Gastroesophageal sphincter (tissue), 4 donors: ENCODE data around the gene RTF2. TPM values are rescaled to one million over a fixed set of nuclear protein-coding genes. Genes with fewer than 3 reads are reported as not detected.

ENCODE experiments used
- ATAC-seq: fragments of 150-250 bp; one replicate; pipeline ENCODE4 v1.9.1; 2016; ENCODE audit warnings: mild to moderate bottlenecking, moderate library complexity
- H3K27ac ChIP-seq, 4 donors: fragments of 200-600 bp; sonication (generic) in 3 of 4; 1 replicate in 3 of 4; 2 replicates in 1 of 4; pipeline ENCODE4 v1.5.1; 2016 to 2019
- H3K27me3 ChIP-seq: fragments of 200-600 bp; sonication (generic); one replicate; pipeline ENCODE4 v1.5.1; 2019
- H3K36me3 ChIP-seq, 2 donors: fragments of 200-600 bp; sonication (generic); one replicate each; pipeline ENCODE4 v1.5.1; 2019; ENCODE audit warnings: control low read depth in 1 of 2
- H3K4me1 ChIP-seq, 3 donors: fragments of 200-600 bp; sonication (generic); 1 replicate in 2 of 3; 2 replicates in 1 of 3; pipeline ENCODE4 v1.5.1; 2016 to 2019; ENCODE audit warnings: control low read depth in 2 of 3
- H3K4me3 ChIP-seq, 2 donors: fragments of 200-600 bp; sonication (generic); one replicate each; pipeline ENCODE4 v1.5.1; 2019; ENCODE audit warnings: mild to moderate bottlenecking in 1 of 2, moderate library complexity in 1 of 2
- H3K9me3 ChIP-seq, 3 donors: fragments of 200-600 bp; sonication (generic); one replicate each; pipeline ENCODE4 v1.5.1; 2017 to 2019; ENCODE audit warnings: control low read depth in 2 of 3
- EP300 ChIP-seq: sonication (generic); formaldehyde crosslinking; IDR thresholded peaks from one replicate; pipeline ENCODE4 v1.6.1; 2017; ENCODE audit warnings: antibody characterized with exemption, mild to moderate bottlenecking
- POLR2A ChIP-seq, 2 donors: fragments of 450-650 bp; IDR thresholded peaks; one replicate each; pipeline ENCODE4 v1.6.1; 2017; ENCODE audit warnings: antibody characterized with exemption in 2 of 2, mild to moderate bottlenecking in 2 of 2, moderate library complexity in 1 of 2
- POLR2AphosphoS5 ChIP-seq: sonication (generic); formaldehyde crosslinking; IDR thresholded peaks from one replicate; pipeline ENCODE4 v1.6.1; 2017; ENCODE audit warnings: antibody characterized with exemption
- WGBS, 2 donors: methylation state at CpG; one replicate each; pipeline ENCODE4 v1.1.5; 2018; ENCODE audit warnings: low coverage in 1 of 2; 5-methylcytosine and 5-hydroxymethylcytosine counted together
- total RNA-seq, 4 donors: library from RNA; depleted of rRNA; stranded (reverse); fragments of >200 nt; gene quantifications; one replicate each; pipeline ENCODE4 v1.1.0, GENCODE V29; 2016
- TF ChIP-seq, protein P1 (sequence below), 4 experiments: fragments of 200-600 bp in 2 of 4; fragments of 450-650 bp in 2 of 4; sonication (generic) in 1 of 4; IDR thresholded peaks; one replicate each; pipeline ENCODE4 v1.5.1; 2017 to 2019; ENCODE audit warnings: antibody characterized with exemption in 4 of 4, mild to moderate bottlenecking in 2 of 4, moderate library complexity in 2 of 4

RTF2 gene
- total RNA-seq, 4 donors from 2014 or later: 83.7 to 96.1 (median 90.3) TPM

DNA sequence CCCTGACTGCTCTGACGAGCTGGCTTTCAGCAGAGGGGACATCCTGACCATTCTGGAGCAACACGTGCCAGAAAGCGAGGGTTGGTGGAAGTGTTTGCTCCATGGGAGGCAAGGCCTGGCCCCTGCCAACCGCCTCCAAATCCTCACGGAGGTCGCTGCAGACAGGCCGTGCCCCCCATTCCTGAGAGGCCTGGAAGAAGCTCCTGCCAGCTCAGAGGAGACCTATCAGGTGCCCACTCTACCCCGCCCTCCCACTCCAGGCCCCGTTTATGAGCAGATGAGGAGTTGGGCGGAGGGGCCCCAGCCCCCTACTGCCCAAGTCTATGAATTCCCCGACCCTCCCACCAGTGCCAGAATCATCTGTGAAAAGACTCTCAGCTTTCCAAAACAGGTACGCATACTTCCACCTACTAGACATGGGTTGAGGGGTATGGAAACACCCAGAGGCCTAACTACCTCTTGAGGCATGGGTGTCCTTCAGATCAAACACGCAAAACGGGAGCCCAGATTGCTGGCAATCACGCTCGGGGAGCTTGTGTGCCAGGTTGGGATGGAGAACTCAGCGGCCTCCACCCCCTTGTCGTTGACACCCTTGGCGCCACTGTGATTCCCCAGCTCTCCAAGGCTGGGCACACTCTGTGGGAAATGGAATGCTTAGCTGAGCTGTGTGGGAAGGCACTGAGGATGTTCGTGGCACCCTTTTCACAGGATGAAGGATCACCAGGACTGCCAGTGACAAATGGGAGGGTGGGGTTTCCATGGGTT, 31.0 kb upstream of the RTF2 start:
- Histone ChIP-seq H3K27me3 (no peaks in the 10 kb centered on the region), H3K27ac (peak overlapping the region in 2 of 4 donors; percentile 66 to 68), H3K36me3 (no peaks in the 10 kb centered on the region), H3K9me3 (no peaks in the 10 kb centered on the region), H3K4me1 (peaks cover 0 to 39% (median 19%) of the 10 kb centered on the region in 3 donors), H3K4me3 (no peak overlapping the region)
- WGBS, 2 donors: 67 to 94% methylated on average over 3 to 10 of the region's 20 CpGs
- no peak for ATAC-seq
- TF ChIP-seq POLR2AphosphoS5 (no peak), EP300 (no peak), POLR2A (IDR thresholded peaks at IDR 0.05) (no peak)
- TF ChIP-seq, protein P1, sequence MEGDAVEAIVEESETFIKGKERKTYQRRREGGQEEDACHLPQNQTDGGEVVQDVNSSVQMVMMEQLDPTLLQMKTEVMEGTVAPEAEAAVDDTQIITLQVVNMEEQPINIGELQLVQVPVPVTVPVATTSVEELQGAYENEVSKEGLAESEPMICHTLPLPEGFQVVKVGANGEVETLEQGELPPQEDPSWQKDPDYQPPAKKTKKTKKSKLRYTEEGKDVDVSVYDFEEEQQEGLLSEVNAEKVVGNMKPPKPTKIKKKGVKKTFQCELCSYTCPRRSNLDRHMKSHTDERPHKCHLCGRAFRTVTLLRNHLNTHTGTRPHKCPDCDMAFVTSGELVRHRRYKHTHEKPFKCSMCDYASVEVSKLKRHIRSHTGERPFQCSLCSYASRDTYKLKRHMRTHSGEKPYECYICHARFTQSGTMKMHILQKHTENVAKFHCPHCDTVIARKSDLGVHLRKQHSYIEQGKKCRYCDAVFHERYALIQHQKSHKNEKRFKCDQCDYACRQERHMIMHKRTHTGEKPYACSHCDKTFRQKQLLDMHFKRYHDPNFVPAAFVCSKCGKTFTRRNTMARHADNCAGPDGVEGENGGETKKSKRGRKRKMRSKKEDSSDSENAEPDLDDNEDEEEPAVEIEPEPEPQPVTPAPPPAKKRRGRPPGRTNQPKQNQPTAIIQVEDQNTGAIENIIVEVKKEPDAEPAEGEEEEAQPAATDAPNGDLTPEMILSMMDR (IDR thresholded peaks at IDR 0.05): no peak

DNA sequence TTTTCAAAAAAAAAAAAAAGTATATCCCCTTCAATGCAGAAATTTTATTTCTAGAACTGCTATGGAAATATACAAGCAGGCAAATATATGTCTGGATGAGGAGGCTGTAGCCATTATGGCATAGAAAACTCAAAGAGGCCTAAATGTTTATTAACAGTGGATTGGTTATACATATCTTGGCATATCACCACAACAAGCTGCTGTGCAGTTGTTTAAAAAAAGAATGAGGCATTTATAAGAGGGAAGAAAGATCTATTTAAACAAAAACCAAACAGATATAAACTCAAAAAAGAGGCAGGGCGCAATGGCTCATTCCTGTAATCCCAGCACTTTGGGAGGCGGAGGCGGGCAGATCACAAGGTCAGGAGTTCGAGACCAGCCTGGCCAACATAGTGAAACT, 30.1 kb upstream of the RTF2 start:
- TF ChIP-seq, protein P1 (IDR thresholded peaks at IDR 0.05): no peak
- TF ChIP-seq POLR2A (IDR thresholded peaks at IDR 0.05) (no peak), EP300 (no peak), POLR2AphosphoS5 (no peak)
- H3K27ac ChIP-seq: peak overlapping the region in 2 of 4 donors; percentile 66 to 70
- no peaks in the 10 kb centered on the region for H3K27me3 ChIP-seq
- H3K4me1 ChIP-seq: peaks cover 0 to 36% (median 14%) of the 10 kb centered on the region in 3 donors
- H3K36me3 ChIP-seq: no peaks in the 10 kb centered on the region
- ATAC-seq: no peak
- no peaks in the 10 kb centered on the region for H3K9me3 ChIP-seq
- H3K4me3 ChIP-seq: no peak overlapping the region
- WGBS, 2 donors: 38 to 78% methylated on average over 4 of the region's 4 CpGs

DNA sequence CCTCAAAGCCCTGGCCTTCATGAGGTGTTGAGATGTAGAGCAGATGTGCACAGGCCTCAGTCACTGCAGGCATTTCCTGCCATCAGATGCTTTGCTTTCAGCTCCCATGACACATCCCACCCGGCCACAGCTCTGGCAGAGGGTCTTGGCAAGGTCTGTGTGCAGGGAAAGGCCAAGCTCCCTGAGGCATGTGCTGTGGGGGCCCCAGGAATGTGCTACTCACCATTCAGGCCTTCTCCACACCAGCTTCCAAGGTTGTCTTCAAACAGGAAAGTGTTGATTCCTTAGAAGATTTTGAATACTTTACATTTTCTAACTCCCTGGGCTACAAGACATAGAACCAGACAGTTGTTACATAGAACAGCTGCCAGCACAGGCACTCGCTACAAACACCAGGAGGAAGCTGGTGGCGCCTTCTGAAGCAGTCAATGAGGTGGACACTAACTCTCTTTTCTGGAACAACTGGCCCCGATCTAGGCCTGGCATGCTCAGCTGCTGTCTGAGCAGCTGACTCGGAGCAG, 28.6 kb upstream of the RTF2 start:
- Histone ChIP-seq H3K27me3 (no peaks in the 10 kb centered on the region), H3K36me3 (no peaks in the 10 kb centered on the region), H3K9me3 (no peaks in the 10 kb centered on the region), H3K4me3 (no peak overlapping the region), H3K27ac (peak overlapping the region in 3 of 4 donors; percentile 45 to 70 (median 66)), H3K4me1 (peaks cover 0 to 25% (median 7%) of the 10 kb centered on the region in 3 donors)
- 16 to 20% methylated on average over 4 to 5 of the region's 5 CpGs for WGBS, 2 donors
- TF ChIP-seq EP300 (no peak), POLR2A (IDR thresholded peaks at IDR 0.05) (no peak), POLR2AphosphoS5 (peak; percentile 40)
- TF ChIP-seq, protein P1 (IDR thresholded peaks at IDR 0.05): no peak
- peak; percentile 92 for ATAC-seq

GRCh38 chr20:56440346-56441007, 27.9 kb upstream of the RTF2 start:
- 73 to 75% methylated on average over 2 to 4 of the region's 4 CpGs for WGBS, 2 donors

More at GRCh38 chr20:56440346-56441007, 27.9 kb upstream of the RTF2 start:
- TF ChIP-seq, protein P1 (IDR thresholded peaks at IDR 0.05): no peak
- TF ChIP-seq POLR2AphosphoS5 (no peak), EP300 (no peak), POLR2A (IDR thresholded peaks at IDR 0.05) (no peak)
- Histone ChIP-seq H3K9me3 (no peaks in the 10 kb centered on the region), H3K4me3 (no peak overlapping the region), H3K27me3 (peaks cover 5% of the 10 kb centered on the region), H3K27ac (peak overlapping the region in 3 of 4 donors; percentile 45 to 70 (median 66)), H3K4me1 (peaks cover 0 to 25% (median 7%) of the 10 kb centered on the region in 3 donors), H3K36me3 (no peaks in the 10 kb centered on the region)
- no peak for ATAC-seq
